Brain microvascular endothelial cell (primary cell): ENCODE measurements around the gene ATXN10.

ENCODE experiments used
- DNase-seq: peaks from one replicate; pipeline ENCODE4 v3.0.0-alpha.2; 2020
- H3K27ac ChIP-seq: fragments of 250-450 bp; sonication (Bioruptor Pico); 2 replicates; pipeline ENCODE4 v1.5.1; 2020; ENCODE audit warnings: mild to moderate bottlenecking, moderate library complexity
- H3K27me3 ChIP-seq: fragments of 250-450 bp; sonication (Bioruptor Pico); replicated peaks from 2 replicates; pipeline ENCODE4 v1.5.1; 2020; ENCODE audit warnings: mild to moderate bottlenecking
- H3K36me3 ChIP-seq: fragments of 250-450 bp; sonication (Bioruptor Pico); replicated peaks from 2 replicates; pipeline ENCODE4 v1.5.1; 2020; ENCODE audit warnings: mild to moderate bottlenecking
- H3K4me3 ChIP-seq: 2 replicates; pipeline ENCODE4 v1.5.1; 2011; ENCODE audit warnings: low read depth, mild to moderate bottlenecking, control low read depth, low read length, moderate library complexity
- CTCF ChIP-seq: IDR thresholded peaks from 2 replicates; pipeline ENCODE4 v1.5.1; 2011; ENCODE audit warnings: low read depth, mild to moderate bottlenecking, moderate library complexity, low read length, control low read depth, inconsistent platforms; ENCODE audit errors: missing control alignments
- in situ Hi-C: cut with HindIII; loops from 2 replicates; pipeline ENCODE4 v1.10.0; 2017; ENCODE audit warnings: low sequenced_read_pairs, low pct_ligation_motif_present

ATXN10 gene

DNA sequence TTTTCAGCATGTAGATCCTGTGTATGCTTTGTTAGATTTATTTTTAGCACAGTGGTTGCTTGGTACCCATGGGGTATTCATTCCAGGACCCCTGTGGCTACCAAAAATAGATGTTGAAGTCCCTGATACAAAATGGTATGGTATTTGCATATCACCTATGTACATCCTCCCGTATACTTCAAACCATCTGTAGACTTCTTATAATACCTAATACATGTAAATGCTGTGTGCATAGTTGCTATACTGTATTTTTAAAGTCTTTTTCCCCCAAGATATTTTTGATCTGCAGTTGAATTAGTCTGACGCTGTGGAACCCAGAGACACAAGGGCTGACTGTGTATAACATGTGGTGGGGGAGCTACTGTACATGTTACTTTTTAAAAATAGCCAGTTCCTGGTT is 101.1 kb downstream of the ATXN10 start:
- H3K36me3 ChIP-seq: no peaks in the 10 kb centered on the region
- no peak overlapping the region for H3K27ac ChIP-seq
- in situ Hi-C loops: no loop called here
- DNase-seq: no peak
- H3K4me3 ChIP-seq: no peak overlapping the region
- TF ChIP-seq CTCF: no peak
- no peaks in the 10 kb centered on the region for H3K27me3 ChIP-seq

GRCh38 chr22:45774001-45774670 is 102.5 kb downstream of the ATXN10 start:
- H3K27ac ChIP-seq: no peak overlapping the region
- in situ Hi-C loops: no loop called here
- no peaks in the 10 kb centered on the region for H3K27me3 ChIP-seq
- no peak for DNase-seq
- H3K36me3 ChIP-seq: no peaks in the 10 kb centered on the region
- H3K4me3 ChIP-seq: no peak overlapping the region
- TF ChIP-seq CTCF: no peak

- no peak for TF ChIP-seq CTCF
- in situ Hi-C loops: no loop called here
- Histone ChIP-seq H3K4me3 (no peak overlapping the region), H3K27me3 (no peaks in the 10 kb centered on the region), H3K36me3 (no peaks in the 10 kb centered on the region), H3K27ac (no peak overlapping the region)
- no peak for DNase-seq
Observed at GRCh38 chr22:45775062-45775461, 103.4 kb downstream of the ATXN10 start.

GRCh38 chr22:45775569-45776312 is 104.1 kb downstream of the ATXN10 start:
- Histone ChIP-seq H3K4me3 (no peak overlapping the region), H3K27ac (no peak overlapping the region), H3K36me3 (no peaks in the 10 kb centered on the region), H3K27me3 (no peaks in the 10 kb centered on the region)
- no peak for TF ChIP-seq CTCF
- in situ Hi-C loops: no loop called here
- DNase-seq: no peak

DNA sequence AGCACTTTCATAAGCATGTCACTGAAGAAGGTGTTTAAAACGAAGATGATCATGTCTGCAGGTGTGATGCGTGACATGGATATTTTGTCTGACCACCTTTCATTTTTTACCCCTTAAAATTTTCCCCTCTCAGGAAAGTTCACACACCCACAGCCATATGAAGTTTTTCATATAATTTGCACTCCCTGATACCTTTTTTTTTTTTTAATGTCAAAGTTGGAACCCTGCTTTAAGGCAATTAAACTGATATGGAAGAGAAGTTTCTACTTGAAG is 104.6 kb downstream of the ATXN10 start:
- no peak for DNase-seq
- no peak for TF ChIP-seq CTCF
- Histone ChIP-seq H3K27ac (no peak overlapping the region), H3K4me3 (no peak overlapping the region), H3K27me3 (no peaks in the 10 kb centered on the region), H3K36me3 (no peaks in the 10 kb centered on the region)
- in situ Hi-C loops: no loop called here
